HG03175 (cell line): Measurements from ENCODE around the gene BHLHE23.
"Not testable (repeated sequence)": the region's sequence is repeated elsewhere in the genome, so short reads cannot be mapped to it uniquely, and the experiment has no call there.

Experiments used
- ATAC-seq: cut with Tn5 transposase; IDR thresholded peaks from one replicate; pipeline ENCODE4 v1.9.1; 2021; ENCODE audit warnings: mild to moderate bottlenecking, moderate library complexity; ENCODE audit not compliant: unreplicated experiment

Gene BHLHE23

GRCh38 chr20:63043348-63044203 is 36.8 kb upstream of the BHLHE23 start:
- ATAC-seq = no peak

- peak; percentile 51 for ATAC-seq
These were observed 35.8 kb upstream of the BHLHE23 start for GRCh38 chr20:63042448-63043071.

GRCh38 chr20:63041776-63042175 is 35.0 kb upstream of the BHLHE23 start:
- no peak for ATAC-seq

- ATAC-seq = no peak
These were observed 31.0 kb upstream of the BHLHE23 start for GRCh38 chr20:63037669-63038268.

- ATAC-seq = no peak
These were observed 29.5 kb upstream of the BHLHE23 start for GRCh38 chr20:63036291-63036690.

- ATAC-seq = no peak
These were observed 28.9 kb upstream of the BHLHE23 start for GRCh38 chr20:63035603-63036185.

- not testable (repeated sequence) for ATAC-seq
These were observed 28.2 kb upstream of the BHLHE23 start for GRCh38 chr20:63034710-63035602.

- ATAC-seq = no peak
These were observed 27.3 kb upstream of the BHLHE23 start for GRCh38 chr20:63033794-63034709.

- ATAC-seq = no peak
These were observed 26.4 kb upstream of the BHLHE23 start for GRCh38 chr20:63032861-63033793.

GRCh38 chr20:63032026-63032800 is 25.4 kb upstream of the BHLHE23 start:
- no peak for ATAC-seq

GRCh38 chr20:63031251-63032014 is 24.7 kb upstream of the BHLHE23 start:
- no peak for ATAC-seq

GRCh38 chr20:63029358-63030121 is 22.8 kb upstream of the BHLHE23 start:
- ATAC-seq = no peak

GRCh38 chr20:63028461-63028921 is 21.7 kb upstream of the BHLHE23 start:
- ATAC-seq = no peak

GRCh38 chr20:63027922-63028389 is 21.2 kb upstream of the BHLHE23 start:
- no peak for ATAC-seq

GRCh38 chr20:63027221-63027921 is 20.6 kb upstream of the BHLHE23 start:
- ATAC-seq = no peak
